Hepatocyte (in vitro differentiated cells): ENCODE measurements around the gene GDPD2. TPM values are rescaled to one million over a fixed set of nuclear protein-coding genes. Genes with fewer than 3 reads are reported as not detected.

Source experiments
- DNase-seq: peaks from one replicate; pipeline ENCODE4 v3.0.0-alpha.2; 2016; ENCODE audit warnings: low spot score
- H2AFZ ChIP-seq: fragments of 200-600 bp; sonication (generic); 2 replicates; pipeline ENCODE4 v1.6.0; 2016; ENCODE audit warnings: antibody characterized with exemption, mild to moderate bottlenecking
- H3K27ac ChIP-seq: fragments of 200-600 bp; sonication (generic); 2 replicates; pipeline ENCODE4 v1.5.1; 2016; ENCODE audit warnings: mild to moderate bottlenecking
- H3K27me3 ChIP-seq: fragments of 200-600 bp; sonication (generic); 2 replicates; pipeline ENCODE4 v1.6.1; 2016
- H3K36me3 ChIP-seq: fragments of 200-600 bp; sonication (generic); replicated peaks from 2 replicates; pipeline ENCODE4 v1.5.1; 2016; ENCODE audit warnings: low read depth; ENCODE audit not compliant: insufficient read depth
- H3K4me1 ChIP-seq: fragments of 200-600 bp; sonication (generic); 2 replicates; pipeline ENCODE4 v1.5.1; 2016; ENCODE audit warnings: mild to moderate bottlenecking, moderate library complexity; ENCODE audit not compliant: insufficient read depth
- H3K4me2 ChIP-seq: fragments of 200-600 bp; sonication (generic); 2 replicates; pipeline ENCODE4 v1.6.0; 2016
- H3K4me3 ChIP-seq: fragments of 200-600 bp; sonication (generic); 2 replicates; pipeline ENCODE4 v1.5.1; 2016; ENCODE audit warnings: mild to moderate bottlenecking
- H3K79me2 ChIP-seq: fragments of 200-600 bp; sonication (generic); 2 replicates; pipeline ENCODE4 v1.6.0; 2017; ENCODE audit warnings: mild to moderate bottlenecking
- H3K9me2 ChIP-seq: fragments of 200-600 bp; sonication (generic); replicated peaks from 2 replicates; pipeline ENCODE4 v1.6.0; 2017; ENCODE audit warnings: mild to moderate bottlenecking; ENCODE audit not compliant: insufficient read depth
- H3K9me3 ChIP-seq: fragments of 200-600 bp; sonication (generic); 2 replicates; pipeline ENCODE4 v1.5.1; 2016; ENCODE audit warnings: low read depth, mild to moderate bottlenecking
- H4K20me1 ChIP-seq: fragments of 200-600 bp; sonication (generic); 2 replicates; pipeline ENCODE4 v1.6.0; 2016; ENCODE audit warnings: mild to moderate bottlenecking; ENCODE audit not compliant: insufficient read depth, poor library complexity, severe bottlenecking
- CTCF ChIP-seq: fragments of 200-600 bp; sonication (generic); IDR thresholded peaks from 2 replicates; pipeline ENCODE4 v1.5.1; 2016; ENCODE audit warnings: antibody characterized with exemption, mild to moderate bottlenecking; ENCODE audit not compliant: poor library complexity
- EZH2 ChIP-seq: fragments of 200-600 bp; sonication (generic); IDR thresholded peaks from 2 replicates; pipeline ENCODE4 v1.6.1; 2016; ENCODE audit warnings: antibody characterized with exemption, mild to moderate bottlenecking, borderline replicate concordance
- EZH2phosphoT487 ChIP-seq: fragments of 200-600 bp; sonication (generic); IDR thresholded peaks from one replicate; pipeline ENCODE4 v1.6.1; 2018; ENCODE audit warnings: antibody characterized with exemption, mild to moderate bottlenecking, low read depth, moderate library complexity; ENCODE audit not compliant: unreplicated experiment, severe bottlenecking
- WGBS: methylation state at CpG from one replicate; pipeline ENCODE4 v1.1.6; 2016; ENCODE audit warnings: low lambda C conversion rate; ENCODE audit errors: missing lambda C conversion rate; 5-methylcytosine and 5-hydroxymethylcytosine counted together
- polyA plus RNA-seq: library from polyadenylated mRNA; unstranded; fragments of >200 nt; fragmentation: Nextera tagmentation; extraction: Ambion mirVana; gene quantifications from 2 replicates; pipeline ENCODE4 v1.2.1, GENCODE V29; 2016
- total RNA-seq: library from RNA; depleted of rRNA; stranded (reverse); fragments of >200 nt; gene quantifications from 2 replicates; pipeline ENCODE4 v1.2.3, GENCODE V29; 2014

Gene GDPD2
- total and polyA plus RNA-seq, 2 experiments from 2014 or later = 1.6 to 2.3 TPM

DNA sequence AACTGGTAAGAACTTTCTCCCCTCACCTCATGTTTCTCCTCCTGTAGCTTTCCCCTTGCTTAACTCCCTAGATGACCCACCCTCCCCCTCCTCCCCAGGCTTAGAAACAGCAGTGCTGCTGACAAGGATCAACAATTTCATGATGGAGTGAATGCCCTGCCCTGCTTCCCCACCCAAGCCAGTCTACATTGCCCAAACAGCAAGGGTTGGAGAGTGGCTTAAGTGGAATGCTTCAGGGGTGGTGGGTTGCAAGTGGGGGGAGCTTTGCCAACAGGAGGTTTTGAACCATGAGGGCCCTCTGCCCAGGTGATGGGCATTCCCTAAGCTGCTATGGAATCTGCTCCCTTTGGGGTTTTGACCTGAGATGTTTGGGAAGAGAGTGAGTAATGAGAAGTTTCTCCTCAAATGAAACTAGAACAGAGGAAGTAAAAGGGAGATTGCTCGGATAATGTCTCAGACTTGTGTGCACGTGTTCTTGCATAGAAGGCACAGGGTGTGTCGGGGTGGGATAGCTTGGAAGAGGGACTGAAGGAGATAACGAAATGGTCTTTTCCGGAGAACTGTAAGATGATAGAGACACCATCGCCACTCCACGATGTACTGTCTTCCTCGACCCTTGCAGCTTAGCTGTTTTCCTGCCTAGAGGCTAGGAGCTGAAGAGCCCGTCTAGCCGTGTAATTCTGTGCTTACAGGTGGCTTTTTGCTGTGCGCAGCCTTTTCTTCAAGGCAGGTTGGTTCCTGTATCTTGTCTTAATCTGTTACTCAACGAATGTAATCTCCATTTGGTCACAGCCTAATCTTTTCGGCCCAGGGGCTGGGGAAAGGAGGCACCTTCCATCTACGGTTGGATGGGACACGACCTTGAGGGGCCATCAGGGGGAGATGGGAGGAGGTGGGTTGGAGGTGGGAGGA is 10.1 kb downstream of the GDPD2 start:
- H4K20me1 ChIP-seq = no peaks in the 10 kb centered on the region
- no peaks in the 10 kb centered on the region for H3K9me3 ChIP-seq
- no peaks in the 10 kb centered on the region for H3K27me3 ChIP-seq
- H3K79me2 ChIP-seq = no peaks in the 10 kb centered on the region
- H3K27ac ChIP-seq = peak overlapping the region; percentile 63
- H3K9me2 ChIP-seq = no peaks in the 10 kb centered on the region
- no peak for DNase-seq
- no peak for TF ChIP-seq EZH2
- TF ChIP-seq EZH2phosphoT487 = no peak
- no peak for TF ChIP-seq CTCF
- H3K4me2 ChIP-seq = peak overlapping the region; percentile 81
- no peaks in the 10 kb centered on the region for H3K4me1 ChIP-seq
- 78% methylated on average over 15 of the region's 15 CpGs for WGBS
- peak overlapping the region; percentile 63 for H2AFZ ChIP-seq
- H3K4me3 ChIP-seq = peak overlapping the region; percentile 55
- H3K36me3 ChIP-seq = no peaks in the 10 kb centered on the region

DNA sequence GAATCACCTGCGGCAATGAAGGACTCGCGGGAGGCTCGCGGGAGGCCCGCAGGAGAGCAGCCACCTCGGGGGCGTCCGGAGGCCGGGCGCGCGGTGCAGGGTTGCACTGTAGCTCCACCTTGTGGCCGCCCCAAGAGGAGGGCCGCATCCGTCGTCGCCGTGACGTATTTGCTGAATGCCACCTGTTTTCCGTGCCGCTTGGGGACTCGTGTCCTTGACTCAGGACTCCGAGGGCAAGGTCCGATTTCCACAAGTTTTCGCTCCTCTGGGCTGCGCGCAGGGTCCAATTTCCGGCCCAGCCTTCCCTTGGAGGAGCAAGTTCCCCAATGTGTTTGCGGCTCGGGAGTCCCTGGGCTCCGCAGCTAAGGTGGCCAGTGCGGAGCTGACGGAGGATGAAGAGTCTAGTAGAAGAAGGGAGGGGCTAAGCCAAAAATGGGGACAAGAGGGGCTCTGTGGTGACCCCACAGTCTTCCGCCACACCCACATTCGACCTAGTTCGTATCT is 10.8 kb downstream of the GDPD2 start:
- Histone ChIP-seq H3K4me3 (peak overlapping the region; percentile 72), H3K27me3 (no peaks in the 10 kb centered on the region), H3K4me2 (peak overlapping the region; percentile 81), H3K79me2 (no peaks in the 10 kb centered on the region), H3K9me3 (no peaks in the 10 kb centered on the region), H3K36me3 (no peaks in the 10 kb centered on the region), H2AFZ (peak overlapping the region; percentile 97), H3K9me2 (peaks cover 4% of the 10 kb centered on the region), H4K20me1 (no peaks in the 10 kb centered on the region), H3K4me1 (no peaks in the 10 kb centered on the region), H3K27ac (peak overlapping the region; percentile 93)
- TF ChIP-seq EZH2 (no peak), CTCF (peak; percentile 55)
- 34% methylated on average over 31 of the region's 37 CpGs for WGBS
- peak; percentile 83 for DNase-seq

- no peaks in the 10 kb centered on the region for H3K79me2 ChIP-seq
- H3K9me2 ChIP-seq = peaks cover 4% of the 10 kb centered on the region
- peak; percentile 89 for DNase-seq
- no peaks in the 10 kb centered on the region for H3K4me1 ChIP-seq
- peak overlapping the region; percentile 97 for H2AFZ ChIP-seq
- WGBS = 47% methylated on average over 18 of the region's 45 CpGs
- H3K27me3 ChIP-seq = no peaks in the 10 kb centered on the region
- H3K4me2 ChIP-seq = peak overlapping the region; percentile 81
- peak overlapping the region; percentile 72 for H3K4me3 ChIP-seq
- H3K36me3 ChIP-seq = no peaks in the 10 kb centered on the region
- H3K9me3 ChIP-seq = no peaks in the 10 kb centered on the region
- TF ChIP-seq CTCF = no peak
- no peak for TF ChIP-seq EZH2phosphoT487
- TF ChIP-seq EZH2 = no peak
- H4K20me1 ChIP-seq = no peaks in the 10 kb centered on the region
- peak overlapping the region; percentile 93 for H3K27ac ChIP-seq
These were observed 11.3 kb downstream of the GDPD2 start for GRCh38 chrX:70434352-70434866.
